ENCODE measurements around the gene DNAJB6.

The DNAJB6 gene

GRCh38 chr7:157413881-157414701, 77.3 kb downstream of the DNAJB6 start:
- DNase-seq (ENCODE audit: low read depth), result no peak
- TF ChIP-seq POLR2A (IDR thresholded peaks at IDR 0.05; ENCODE audit: extremely low read depth, insufficient read length) (no peak), MYC (IDR thresholded peaks at IDR 0.05; ENCODE audit: low read depth, low read length) (no peak)
- TF ChIP-seq, protein P1, sequence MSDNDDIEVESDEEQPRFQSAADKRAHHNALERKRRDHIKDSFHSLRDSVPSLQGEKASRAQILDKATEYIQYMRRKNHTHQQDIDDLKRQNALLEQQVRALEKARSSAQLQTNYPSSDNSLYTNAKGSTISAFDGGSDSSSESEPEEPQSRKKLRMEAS (IDR thresholded peaks at IDR 0.05; ENCODE audit: low read depth, low read length), result no peak
- TF ChIP-seq, protein P2, sequence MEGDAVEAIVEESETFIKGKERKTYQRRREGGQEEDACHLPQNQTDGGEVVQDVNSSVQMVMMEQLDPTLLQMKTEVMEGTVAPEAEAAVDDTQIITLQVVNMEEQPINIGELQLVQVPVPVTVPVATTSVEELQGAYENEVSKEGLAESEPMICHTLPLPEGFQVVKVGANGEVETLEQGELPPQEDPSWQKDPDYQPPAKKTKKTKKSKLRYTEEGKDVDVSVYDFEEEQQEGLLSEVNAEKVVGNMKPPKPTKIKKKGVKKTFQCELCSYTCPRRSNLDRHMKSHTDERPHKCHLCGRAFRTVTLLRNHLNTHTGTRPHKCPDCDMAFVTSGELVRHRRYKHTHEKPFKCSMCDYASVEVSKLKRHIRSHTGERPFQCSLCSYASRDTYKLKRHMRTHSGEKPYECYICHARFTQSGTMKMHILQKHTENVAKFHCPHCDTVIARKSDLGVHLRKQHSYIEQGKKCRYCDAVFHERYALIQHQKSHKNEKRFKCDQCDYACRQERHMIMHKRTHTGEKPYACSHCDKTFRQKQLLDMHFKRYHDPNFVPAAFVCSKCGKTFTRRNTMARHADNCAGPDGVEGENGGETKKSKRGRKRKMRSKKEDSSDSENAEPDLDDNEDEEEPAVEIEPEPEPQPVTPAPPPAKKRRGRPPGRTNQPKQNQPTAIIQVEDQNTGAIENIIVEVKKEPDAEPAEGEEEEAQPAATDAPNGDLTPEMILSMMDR (IDR thresholded peaks at IDR 0.05; ENCODE audit: low read depth, low read length), result no peak
- no peak overlapping the region for H3K4me3 ChIP-seq (ENCODE audit: low read depth, low read length)

GRCh38 chr7:157414702-157415096, 77.9 kb downstream of the DNAJB6 start:
- TF ChIP-seq POLR2A (IDR thresholded peaks at IDR 0.05; ENCODE audit: extremely low read depth, insufficient read length) (no peak), MYC (IDR thresholded peaks at IDR 0.05; ENCODE audit: low read depth, low read length) (no peak)
- TF ChIP-seq, protein P1 (IDR thresholded peaks at IDR 0.05; ENCODE audit: low read depth, low read length), result no peak
- TF ChIP-seq, protein P2 (IDR thresholded peaks at IDR 0.05; ENCODE audit: low read depth, low read length), result no peak
- DNase-seq (ENCODE audit: low read depth), result no peak
- no peak overlapping the region for H3K4me3 ChIP-seq (ENCODE audit: low read depth, low read length)

DNA sequence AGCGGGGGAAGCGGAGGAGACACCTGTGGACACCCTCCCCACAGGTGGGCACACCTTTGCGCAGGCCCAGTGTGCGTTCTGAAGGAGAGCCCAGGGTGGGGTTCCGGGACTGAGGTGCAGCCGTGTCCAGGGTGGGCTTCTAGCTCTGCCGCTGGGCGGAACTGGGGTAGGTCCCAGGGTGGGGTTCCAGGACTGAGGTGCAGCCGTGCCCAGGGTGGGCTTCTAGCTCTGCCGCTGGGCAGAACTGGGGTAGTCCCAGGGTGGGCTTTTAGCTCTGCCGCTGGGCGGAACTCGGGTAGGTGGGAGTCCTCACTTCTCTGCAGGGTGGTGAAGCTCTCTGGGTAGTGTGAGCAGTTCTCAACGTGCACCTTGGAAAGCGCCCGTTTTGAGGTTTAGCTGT, 78.7 kb downstream of the DNAJB6 start:
- TF ChIP-seq POLR2A (IDR thresholded peaks at IDR 0.05; ENCODE audit: extremely low read depth, insufficient read length) (no peak), MYC (IDR thresholded peaks at IDR 0.05; ENCODE audit: low read depth, low read length) (no peak)
- TF ChIP-seq, protein P1 (IDR thresholded peaks at IDR 0.05; ENCODE audit: low read depth, low read length), result no peak
- TF ChIP-seq, protein P2 (IDR thresholded peaks at IDR 0.05; ENCODE audit: low read depth, low read length), result no peak
- H3K4me3 ChIP-seq (ENCODE audit: low read depth, low read length), result no peak overlapping the region
- DNase-seq (ENCODE audit: low read depth), result no peak

DNA sequence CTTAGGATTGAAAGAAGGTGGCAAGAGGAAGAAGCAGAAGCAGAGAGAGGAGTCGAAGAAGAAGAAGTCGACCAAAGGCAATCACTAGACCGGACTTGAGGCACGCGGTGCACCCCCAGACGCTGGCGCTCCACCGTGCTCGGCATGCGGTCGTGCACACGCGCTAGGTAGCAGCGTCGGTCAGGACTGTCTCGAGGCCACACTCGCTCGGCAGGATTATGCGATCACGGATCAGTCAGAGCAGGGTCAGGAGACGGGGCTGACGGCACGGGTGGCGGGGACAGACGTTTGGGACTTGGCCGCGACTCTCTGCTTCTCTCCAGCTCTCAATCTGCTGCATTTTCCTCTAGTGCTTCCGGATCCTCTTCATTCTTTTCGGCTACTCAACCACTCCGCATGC, 79.2 kb downstream of the DNAJB6 start:
- TF ChIP-seq, protein P1 (IDR thresholded peaks at IDR 0.05; ENCODE audit: low read depth, low read length), result no peak
- TF ChIP-seq, protein P2 (IDR thresholded peaks at IDR 0.05; ENCODE audit: low read depth, low read length), result no peak
- TF ChIP-seq POLR2A (IDR thresholded peaks at IDR 0.05; ENCODE audit: extremely low read depth, insufficient read length) (no peak), MYC (IDR thresholded peaks at IDR 0.05; ENCODE audit: low read depth, low read length) (no peak)
- no peak for DNase-seq (ENCODE audit: low read depth)
- no peak overlapping the region for H3K4me3 ChIP-seq (ENCODE audit: low read depth, low read length)

DNA sequence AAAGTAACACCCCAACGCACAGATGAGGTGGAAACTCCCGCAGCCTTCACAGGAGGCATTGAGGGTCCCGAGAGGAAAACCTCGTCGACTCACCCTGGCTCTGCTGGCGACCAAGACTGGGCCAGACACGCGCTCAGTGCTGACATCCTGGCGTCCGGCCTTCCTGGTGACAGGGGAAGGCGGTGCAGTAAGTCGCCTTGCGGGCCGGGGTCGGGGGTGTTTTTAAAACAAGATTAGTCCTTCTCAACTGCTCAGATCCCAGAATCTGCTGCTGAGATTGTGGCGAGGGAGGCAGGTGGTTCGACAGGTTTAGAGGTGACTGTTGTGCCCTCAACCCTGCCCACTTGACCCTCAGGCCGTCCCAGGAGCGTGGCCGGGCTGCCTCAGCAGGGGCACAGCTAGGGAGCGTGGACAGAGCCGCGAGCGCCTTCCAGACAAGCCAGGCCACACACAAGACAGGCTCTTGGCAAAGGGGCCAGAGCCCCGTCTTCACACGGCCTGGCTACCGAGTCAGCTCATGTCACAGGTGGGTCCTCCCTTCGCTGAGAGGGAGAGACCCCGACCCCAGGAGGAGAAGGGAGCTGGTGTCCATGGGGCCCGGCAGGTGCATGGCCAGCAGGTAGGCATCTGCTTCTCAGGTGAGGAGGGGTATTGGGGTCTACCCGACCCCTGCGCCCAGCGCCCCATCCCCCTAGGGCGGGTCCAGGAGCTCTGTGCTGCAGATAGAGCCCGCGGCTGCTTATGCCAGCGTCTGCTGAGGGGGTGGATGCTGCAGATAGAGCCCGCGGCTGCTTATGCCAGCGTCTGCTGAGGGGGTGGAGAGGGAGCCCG, 81.6 kb downstream of the DNAJB6 start:
- no peak for DNase-seq (ENCODE audit: low read depth)
- H3K4me3 ChIP-seq (ENCODE audit: low read depth, low read length), result no peak overlapping the region
- TF ChIP-seq, protein P2 (IDR thresholded peaks at IDR 0.05; ENCODE audit: low read depth, low read length), result no peak
- no peak for TF ChIP-seq MYC (IDR thresholded peaks at IDR 0.05; ENCODE audit: low read depth, low read length)
- TF ChIP-seq POLR2A (IDR thresholded peaks at IDR 0.05; ENCODE audit: extremely low read depth, insufficient read length), result no peak
- TF ChIP-seq, protein P1 (IDR thresholded peaks at IDR 0.05; ENCODE audit: low read depth, low read length), result no peak
